Trophoblast cell (in vitro differentiated cells and primary cell): Measurements from ENCODE around the gene EFHC2.

Source experiments
- DNase-seq, 2 donors: peaks; one replicate each; pipeline ENCODE4 v3.0.0-alpha.2; 2016
- H2AFZ ChIP-seq: 2 replicates; pipeline ENCODE4 v1.6.1; 2013; ENCODE audit warnings: low read length, moderate library complexity, mild to moderate bottlenecking; ENCODE audit not compliant: insufficient read depth, poor library complexity
- H2AK5ac ChIP-seq: 2 replicates; pipeline ENCODE4 v1.6.1; 2013; ENCODE audit warnings: mild to moderate bottlenecking, low read length
- H2BK120ac ChIP-seq: 2 replicates; pipeline ENCODE4 v1.6.1; 2013; ENCODE audit warnings: low read length, mild to moderate bottlenecking, moderate library complexity; ENCODE audit not compliant: insufficient read depth, poor library complexity
- H2BK12ac ChIP-seq: 2 replicates; pipeline ENCODE4 v1.6.1; 2013; ENCODE audit warnings: mild to moderate bottlenecking, low read length, moderate library complexity
- H2BK5ac ChIP-seq: 2 replicates; pipeline ENCODE4 v1.6.1; 2013; ENCODE audit warnings: low read length, low read depth, moderate library complexity, mild to moderate bottlenecking; ENCODE audit not compliant: poor library complexity
- H3K14ac ChIP-seq: 2 replicates; pipeline ENCODE4 v1.6.1; 2013; ENCODE audit warnings: mild to moderate bottlenecking, low read length
- H3K18ac ChIP-seq: 2 replicates; pipeline ENCODE4 v1.6.1; 2013; ENCODE audit warnings: mild to moderate bottlenecking, low read length
- H3K23ac ChIP-seq: 2 replicates; pipeline ENCODE4 v1.6.1; 2013; ENCODE audit warnings: low read length
- H3K27ac ChIP-seq: 2 replicates; pipeline ENCODE4 v1.5.1; 2013; ENCODE audit warnings: low read depth, mild to moderate bottlenecking, inconsistent platforms, low read length, moderate library complexity
- H3K27me3 ChIP-seq: 2 replicates; pipeline ENCODE4 v1.6.1; 2013; ENCODE audit warnings: inconsistent platforms, mild to moderate bottlenecking, low read length, moderate library complexity; ENCODE audit not compliant: insufficient read depth
- H3K36me3 ChIP-seq, 2 experiments: 1 replicate in 1 of 2; 2 replicates in 1 of 2; pipeline ENCODE4 v1.6.1; 2013; ENCODE audit warnings: low read length in 2 of 2, mild to moderate bottlenecking in 2 of 2, moderate library complexity in 1 of 2; ENCODE audit not compliant: insufficient read depth in 2 of 2, control insufficient read depth in 1 of 2
- H3K4ac ChIP-seq: 2 replicates; pipeline ENCODE4 v1.6.1; 2013; ENCODE audit warnings: low read depth, mild to moderate bottlenecking, low read length, moderate library complexity
- H3K4me1 ChIP-seq, 2 experiments: 1 replicate in 1 of 2; 2 replicates in 1 of 2; pipeline ENCODE4 v1.6.1; 2013; ENCODE audit warnings: low read length in 2 of 2, mild to moderate bottlenecking in 2 of 2, moderate library complexity in 1 of 2; ENCODE audit not compliant: insufficient read depth in 2 of 2, control insufficient read depth in 1 of 2
- H3K4me2 ChIP-seq: 2 replicates; pipeline ENCODE4 v1.6.1; 2013; ENCODE audit warnings: inconsistent platforms, mild to moderate bottlenecking, low read length, moderate library complexity
- H3K4me3 ChIP-seq: 2 replicates; pipeline ENCODE4 v1.5.1; 2013; ENCODE audit warnings: mild to moderate bottlenecking, low read depth, low read length, inconsistent platforms
- H3K79me1 ChIP-seq: one replicate; pipeline ENCODE4 v1.6.1; 2013; ENCODE audit warnings: low read length
- H3K79me2 ChIP-seq: 2 replicates; pipeline ENCODE4 v1.6.1; 2013; ENCODE audit warnings: low read length, mild to moderate bottlenecking; ENCODE audit not compliant: control insufficient read depth, insufficient read depth, poor library complexity
- H3K9ac ChIP-seq: 2 replicates; pipeline ENCODE4 v1.6.1; 2013; ENCODE audit warnings: mild to moderate bottlenecking, low read length
- H3K9me3 ChIP-seq: 2 replicates; pipeline ENCODE4 v1.6.1; 2013; ENCODE audit warnings: low read depth, mild to moderate bottlenecking, control low read depth, inconsistent platforms, low read length; ENCODE audit not compliant: insufficient read depth
- H4K12ac ChIP-seq: 2 replicates; pipeline ENCODE4 v1.6.1; 2013; ENCODE audit warnings: low read depth, mild to moderate bottlenecking, low read length, moderate library complexity
- H4K8ac ChIP-seq: 2 replicates; pipeline ENCODE4 v1.6.1; 2013; ENCODE audit warnings: low read depth, mild to moderate bottlenecking, low read length, moderate library complexity
- H4K91ac ChIP-seq: one replicate; pipeline ENCODE4 v1.6.1; 2013; ENCODE audit warnings: low read depth, mild to moderate bottlenecking, low read length, moderate library complexity
- WGBS: extraction: QIAGEN DNeasy Blood & Tissue Kit; methylation state at CpG from one replicate; pipeline ENCODE4 v1.1.7; 2013; ENCODE audit warnings: missing lambda C conversion rate; ENCODE audit not compliant: insufficient read length, insufficient coverage; ENCODE audit errors: extremely low coverage; 5-methylcytosine and 5-hydroxymethylcytosine counted together

Gene EFHC2

GRCh38 chrX:44232081-44232480 lies 111.4 kb downstream of the EFHC2 start:
- Histone ChIP-seq H2BK12ac (no peak overlapping the region), H4K91ac (no peak overlapping the region), H3K9me3 (no peaks in the 10 kb centered on the region), H3K4ac (no peak overlapping the region), H3K79me2 (no peaks in the 10 kb centered on the region), H3K14ac (no peak overlapping the region), H3K4me1 (no peaks in the 10 kb centered on the region), H2BK120ac (no peak overlapping the region), H3K9ac (no peak overlapping the region), H2BK5ac (no peak overlapping the region), H3K4me2 (no peak overlapping the region), H3K27me3 (no peaks in the 10 kb centered on the region), H3K18ac (no peak overlapping the region), H3K4me3 (no peak overlapping the region), H2AFZ (no peak overlapping the region), H3K27ac (no peak overlapping the region), H4K12ac (no peak overlapping the region), H3K79me1 (no peaks in the 10 kb centered on the region), H4K8ac (no peak overlapping the region), H3K23ac (no peak overlapping the region), H2AK5ac (no peak overlapping the region), H3K36me3 (no peaks in the 10 kb centered on the region)
- DNase-seq: no peak
- WGBS: no CpG with 5 or more reads among the region's 5 CpGs

GRCh38 chrX:44228621-44229020 lies 114.9 kb downstream of the EFHC2 start:
- Histone ChIP-seq H2BK5ac (no peak overlapping the region), H3K9ac (no peak overlapping the region), H3K79me2 (no peaks in the 10 kb centered on the region), H2BK120ac (no peak overlapping the region), H3K14ac (no peak overlapping the region), H3K18ac (no peak overlapping the region), H3K27ac (no peak overlapping the region), H4K91ac (no peak overlapping the region), H2BK12ac (no peak overlapping the region), H3K79me1 (no peaks in the 10 kb centered on the region), H3K36me3 (no peaks in the 10 kb centered on the region), H2AFZ (no peak overlapping the region), H3K9me3 (no peaks in the 10 kb centered on the region), H4K8ac (no peak overlapping the region), H2AK5ac (no peak overlapping the region), H3K23ac (no peak overlapping the region), H3K4me3 (no peak overlapping the region), H3K4ac (no peak overlapping the region), H4K12ac (no peak overlapping the region), H3K27me3 (no peaks in the 10 kb centered on the region), H3K4me1 (no peaks in the 10 kb centered on the region), H3K4me2 (no peak overlapping the region)
- no peak for DNase-seq
- no CpG with 5 or more reads among the region's 4 CpGs for WGBS

- Histone ChIP-seq H3K27ac (no peak overlapping the region), H3K4me3 (no peak overlapping the region), H3K18ac (no peak overlapping the region), H4K91ac (no peak overlapping the region), H3K27me3 (no peaks in the 10 kb centered on the region), H3K36me3 (no peaks in the 10 kb centered on the region), H3K14ac (no peak overlapping the region), H3K4ac (no peak overlapping the region), H3K9ac (no peak overlapping the region), H3K79me2 (no peaks in the 10 kb centered on the region), H3K23ac (no peak overlapping the region), H2BK120ac (no peak overlapping the region), H4K8ac (no peak overlapping the region), H3K4me2 (no peak overlapping the region), H3K79me1 (no peaks in the 10 kb centered on the region), H2BK5ac (no peak overlapping the region), H2AK5ac (no peak overlapping the region), H2BK12ac (no peak overlapping the region), H2AFZ (no peak overlapping the region), H3K4me1 (no peaks in the 10 kb centered on the region), H4K12ac (no peak overlapping the region), H3K9me3 (no peaks in the 10 kb centered on the region)
- WGBS: no CpG with 5 or more reads among the region's 5 CpGs
- no peak for DNase-seq
These were observed 115.5 kb downstream of the EFHC2 start for GRCh38 chrX:44227991-44228390.

- no peak overlapping the region for H3K4ac ChIP-seq
- DNase-seq: no peak
- no peak overlapping the region for H2BK5ac ChIP-seq
- H3K27ac ChIP-seq: no peak overlapping the region
- H4K8ac ChIP-seq: no peak overlapping the region
- H2BK12ac ChIP-seq: no peak overlapping the region
- no peak overlapping the region for H3K9ac ChIP-seq
- no peak overlapping the region for H2AK5ac ChIP-seq
- H2BK120ac ChIP-seq: no peak overlapping the region
- H4K91ac ChIP-seq: no peak overlapping the region
- no peaks in the 10 kb centered on the region for H3K27me3 ChIP-seq
- H3K36me3 ChIP-seq: no peaks in the 10 kb centered on the region
- no peak overlapping the region for H3K23ac ChIP-seq
- no peaks in the 10 kb centered on the region for H3K79me2 ChIP-seq
- no peak overlapping the region for H3K14ac ChIP-seq
- H3K4me1 ChIP-seq: no peaks in the 10 kb centered on the region
- no peak overlapping the region for H3K18ac ChIP-seq
- no peaks in the 10 kb centered on the region for H3K79me1 ChIP-seq
- no peaks in the 10 kb centered on the region for H3K9me3 ChIP-seq
- H3K4me3 ChIP-seq: no peak overlapping the region
- H3K4me2 ChIP-seq: no peak overlapping the region
- no CpG with 5 or more reads among the region's 3 CpGs for WGBS
- H2AFZ ChIP-seq: no peak overlapping the region
- H4K12ac ChIP-seq: no peak overlapping the region
These were observed 117.8 kb downstream of the EFHC2 start for GRCh38 chrX:44225667-44226066.
